ENCODE data around the gene GGT1.
"Not testable (repeated sequence)": the region's sequence is repeated elsewhere in the genome, so short reads cannot be mapped to it uniquely, and the experiment has no call there.

The GGT1 gene

DNA sequence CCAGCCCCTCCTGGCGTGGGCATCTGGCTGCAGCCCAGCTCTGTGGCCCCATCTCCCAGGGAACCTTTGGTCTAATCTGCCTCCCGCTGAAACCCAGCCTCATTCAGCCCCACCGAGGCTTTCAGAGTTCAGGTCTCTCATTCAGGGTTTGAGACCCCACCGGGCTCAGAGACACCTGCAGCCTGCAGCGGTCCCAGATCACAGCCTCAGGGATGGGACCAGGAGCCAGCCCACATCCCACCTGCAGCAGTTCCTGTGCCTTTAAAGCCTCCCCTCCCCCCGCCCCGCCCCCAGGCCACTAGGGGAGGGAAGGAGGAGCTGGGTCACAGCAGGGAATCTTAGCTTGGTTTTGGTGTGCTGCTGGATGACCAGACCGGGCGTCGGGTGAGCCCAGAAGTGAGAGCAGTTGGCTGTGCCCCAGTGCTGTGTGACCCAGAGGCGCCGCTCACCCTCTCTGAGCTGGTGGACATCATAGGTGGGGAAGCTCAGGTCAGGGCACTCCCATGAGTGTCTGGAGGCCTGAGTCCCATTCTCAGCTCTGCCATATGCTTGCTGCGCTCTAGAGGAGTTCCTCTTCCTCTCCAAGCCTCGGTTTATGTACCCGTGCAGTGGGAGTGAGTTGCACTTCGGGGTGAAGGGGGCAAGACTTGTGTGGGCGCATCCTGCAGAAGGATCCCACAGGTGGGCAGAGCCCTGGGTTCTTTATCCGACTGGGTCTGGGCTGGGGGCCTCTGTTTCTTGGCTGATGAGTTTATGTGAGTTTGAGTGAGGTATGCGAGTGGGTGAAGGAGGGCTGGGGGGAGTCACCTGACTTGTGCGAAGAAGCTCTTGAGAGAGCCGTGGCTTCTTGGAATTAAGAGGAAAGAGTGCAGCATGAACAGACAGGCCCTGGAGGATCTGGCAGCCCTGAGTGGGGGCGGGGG lies at the start of gene GGT1:
Gene GGT1, plus strand, starts transcription at position 347 of the 923 bp plus-strand sequence. CDS start 7,889 bp downstream, outside the sequence.
- not testable (repeated sequence) for DNase-seq

DNA sequence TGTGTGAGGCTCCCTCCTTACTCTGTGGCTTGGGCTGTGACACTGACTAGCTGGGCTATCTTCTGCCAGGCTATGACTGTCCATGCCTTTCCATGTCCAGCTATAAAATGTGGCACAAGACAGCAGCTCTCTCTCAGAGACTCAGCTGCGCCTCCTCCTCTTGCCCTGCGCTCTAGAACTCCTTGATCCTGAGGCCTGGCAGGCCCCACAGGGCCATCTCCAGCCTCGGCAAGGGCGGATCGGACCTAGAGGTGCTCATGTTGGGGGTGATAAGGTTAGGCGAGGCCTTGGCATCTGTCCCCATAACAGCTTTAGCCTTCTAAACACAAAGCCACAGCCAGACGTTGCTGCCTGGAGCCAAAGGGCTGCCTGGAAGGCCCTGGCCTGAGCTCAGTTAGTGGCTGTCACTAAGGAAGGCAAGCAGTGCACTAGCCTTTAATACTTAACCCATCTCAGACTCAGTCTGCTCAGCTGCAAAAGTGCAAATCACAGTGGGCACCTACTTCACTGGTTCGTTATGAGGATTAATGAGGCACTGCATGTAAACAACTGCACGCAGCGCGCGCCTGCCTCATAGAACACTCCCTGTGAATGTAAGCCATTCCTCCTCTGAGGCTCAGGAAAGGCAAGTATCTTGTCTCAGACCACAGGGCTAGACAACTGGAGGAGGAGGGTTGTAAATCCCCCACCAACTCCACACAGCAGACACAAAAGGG lies 49.2 kb upstream of the GGT1 start:
- no peak for DNase-seq

DNA sequence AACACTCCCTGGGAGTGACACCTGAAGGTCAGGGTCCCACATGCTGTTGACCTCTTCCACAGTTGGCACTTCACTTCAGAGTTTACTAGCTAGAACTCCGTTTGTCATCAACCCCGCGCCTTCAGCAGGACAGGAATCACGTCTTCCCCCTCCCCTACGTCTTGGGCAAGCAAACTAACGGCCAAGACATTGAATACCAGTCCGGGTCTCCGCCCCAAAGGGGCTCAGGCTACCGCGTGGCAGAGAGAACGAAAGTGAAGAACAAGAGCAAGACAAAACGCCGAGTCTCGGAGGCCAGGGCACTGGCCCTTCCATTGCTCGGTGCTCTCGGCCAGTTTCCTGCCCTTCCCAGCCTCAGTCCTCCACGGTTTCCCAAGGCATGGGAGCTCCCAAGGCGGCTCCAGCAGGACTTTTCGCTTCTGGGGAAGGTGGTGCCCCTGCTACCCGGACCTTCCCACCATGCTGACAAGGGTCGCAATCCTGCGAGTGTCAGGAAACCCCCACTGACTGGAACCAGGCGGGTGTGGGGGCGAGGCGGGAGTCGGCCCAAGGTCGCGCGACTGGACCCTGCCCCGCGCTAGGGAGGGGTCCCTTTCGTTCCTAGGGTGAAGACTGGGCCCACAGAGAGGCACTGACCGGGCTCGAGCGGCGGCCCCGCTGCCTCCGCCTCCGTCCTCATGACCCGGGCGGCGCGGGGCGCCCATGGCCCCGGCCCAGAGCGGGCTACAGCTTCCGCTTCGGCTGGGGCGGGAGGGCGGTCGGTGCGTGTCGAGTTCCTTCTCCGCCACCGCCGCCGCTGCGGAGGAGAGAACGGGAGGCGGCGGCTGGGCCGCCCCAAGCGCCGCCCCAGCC lies 48.5 kb upstream of the GGT1 start, which contains the start of gene GUCD1:
Gene GUCD1, minus strand, starts transcription at position 826 of the 852 bp plus-strand sequence. Its CDS starts 147 bp downstream, at position 679.
- no peak for DNase-seq

DNA sequence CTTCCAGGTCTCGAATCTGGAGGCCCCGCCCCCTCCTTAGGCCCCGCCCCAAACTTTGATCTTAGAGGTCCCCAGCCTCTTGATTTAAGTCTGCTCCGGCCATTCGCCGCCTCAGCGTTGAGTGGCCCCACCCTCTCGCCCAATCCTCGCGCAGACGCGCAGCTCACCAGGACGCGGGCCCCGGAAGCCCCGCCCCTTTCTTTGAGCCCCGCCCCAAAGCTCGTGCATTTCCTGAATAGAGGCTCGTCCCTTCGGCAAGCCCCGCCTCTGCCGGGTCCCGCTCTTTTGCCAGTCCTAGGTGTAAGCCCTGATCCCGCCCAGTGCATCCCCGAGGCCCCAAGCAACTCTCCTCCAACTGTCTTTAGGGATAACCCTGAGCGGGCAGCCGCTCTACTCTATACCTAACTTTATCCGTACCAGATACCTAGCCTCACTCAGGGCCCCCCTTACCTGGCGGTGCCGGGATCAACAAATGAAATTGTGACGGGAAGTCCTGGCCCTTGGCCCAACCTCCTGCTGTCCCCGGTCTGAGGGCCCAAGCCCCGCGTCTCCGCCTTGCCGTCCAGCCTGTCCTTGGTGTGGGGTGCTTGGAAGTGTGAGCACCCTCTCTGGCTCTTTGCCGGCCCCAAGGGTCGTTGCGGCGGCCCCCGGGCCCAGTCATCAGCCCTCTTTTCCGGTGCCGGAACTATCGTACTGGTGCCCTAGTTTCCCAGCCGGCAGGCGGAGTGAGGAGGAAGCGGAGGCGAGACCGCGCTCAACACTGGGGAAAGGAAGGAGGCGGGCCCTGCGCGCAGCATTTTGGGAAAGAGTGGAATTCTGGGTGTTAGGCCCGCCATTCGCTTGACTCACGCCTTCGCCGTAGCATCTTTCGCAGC lies 47.6 kb upstream of the GGT1 start, which contains the start of gene SNRPD3:
Gene SNRPD3, plus strand, starts transcription at position 835 of the 875 bp plus-strand sequence. CDS start 1,676 bp downstream, outside the sequence.
- peak; percentile 83 for DNase-seq

DNA sequence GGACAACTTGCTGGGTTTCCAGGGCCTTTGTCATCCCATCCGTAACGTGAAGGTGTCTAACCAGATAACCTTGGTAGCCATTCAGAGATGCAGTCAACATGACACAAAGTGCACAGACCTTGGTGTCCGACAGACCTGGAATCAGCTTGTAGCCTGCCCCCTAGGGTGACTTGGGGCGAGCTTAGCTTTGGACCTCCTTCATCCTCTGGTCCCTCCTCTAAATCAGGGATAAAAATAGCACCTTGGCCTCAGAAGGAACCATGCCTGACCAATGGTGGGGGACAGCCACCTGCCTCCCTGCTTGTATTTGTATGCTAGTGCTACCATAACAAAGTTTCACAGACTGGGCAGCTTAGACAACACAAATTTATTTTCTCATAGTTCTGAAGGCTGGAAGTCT lies 43.5 kb upstream of the GGT1 start:
- no peak for DNase-seq

DNA sequence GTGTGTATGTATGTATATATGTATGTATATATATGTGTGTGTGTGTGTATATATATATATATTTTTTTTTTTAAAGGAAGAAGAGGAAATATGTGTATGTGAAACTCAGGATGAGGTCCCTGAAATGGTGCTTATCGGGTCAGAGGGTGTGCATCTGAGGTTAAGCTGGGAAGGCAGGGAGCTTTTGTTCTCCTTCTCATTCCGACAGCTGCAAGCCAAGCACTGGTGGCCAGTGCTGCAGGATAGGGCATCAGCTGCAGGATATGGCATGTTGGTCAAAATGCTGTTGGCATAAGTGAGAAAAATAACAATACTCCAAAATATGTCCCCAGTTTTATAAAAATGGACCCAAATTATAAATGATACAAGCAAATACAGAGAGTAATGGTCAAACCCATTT lies 39.7 kb upstream of the GGT1 start:
- no peak for DNase-seq

DNA sequence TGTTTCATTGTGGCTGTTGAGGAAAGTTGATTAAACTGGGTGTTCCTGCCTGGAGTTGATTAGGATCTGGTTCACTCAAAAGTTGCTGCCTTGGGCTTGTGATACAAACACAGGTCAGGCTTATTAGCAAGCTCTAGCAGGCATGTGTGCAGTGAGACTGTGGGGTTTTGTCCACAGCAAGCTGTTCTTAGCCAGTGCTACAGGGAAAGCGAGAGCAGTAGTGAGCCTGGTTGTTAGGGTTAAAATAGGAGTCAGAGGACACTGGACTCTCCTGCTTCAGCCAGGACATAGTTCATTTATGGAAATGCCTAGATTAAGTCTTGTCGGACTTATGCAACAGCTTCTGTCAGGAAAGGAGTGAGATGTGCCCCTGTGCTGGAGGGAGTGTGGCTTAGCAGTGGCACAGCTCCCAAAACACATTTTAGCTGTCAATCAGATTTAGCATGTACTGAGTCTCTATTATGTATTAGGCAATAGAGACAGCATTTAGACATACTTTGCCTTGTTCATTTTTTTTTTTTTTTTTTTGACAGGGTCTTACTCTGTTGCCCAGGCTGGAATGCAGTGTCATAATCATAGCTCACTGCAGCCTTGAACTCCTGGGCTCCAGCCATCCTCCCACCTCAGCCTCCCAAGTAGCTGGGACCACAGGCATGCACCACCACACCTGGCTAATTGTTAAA lies 38.5 kb upstream of the GGT1 start:
- no peak for DNase-seq

DNA sequence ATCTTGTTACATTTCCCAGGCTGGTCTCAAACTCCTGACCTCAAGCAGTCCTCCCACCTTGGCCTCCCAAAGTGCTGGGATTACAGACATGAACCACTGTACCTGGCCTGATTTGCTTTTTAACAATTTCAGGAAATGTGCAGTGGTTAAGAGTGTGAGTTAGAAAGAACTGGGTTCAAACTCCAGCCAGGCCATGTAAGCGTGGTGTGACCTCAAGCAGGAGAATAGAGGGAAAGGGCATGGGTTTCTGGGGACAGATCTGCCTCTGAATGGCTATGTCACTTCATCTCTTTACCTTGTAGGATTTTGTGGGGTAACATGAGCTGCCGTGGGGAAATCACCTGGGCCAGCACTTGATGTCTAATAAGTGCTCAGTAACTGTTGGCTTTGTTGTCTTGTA lies 37.9 kb upstream of the GGT1 start:
- no peak for DNase-seq

DNA sequence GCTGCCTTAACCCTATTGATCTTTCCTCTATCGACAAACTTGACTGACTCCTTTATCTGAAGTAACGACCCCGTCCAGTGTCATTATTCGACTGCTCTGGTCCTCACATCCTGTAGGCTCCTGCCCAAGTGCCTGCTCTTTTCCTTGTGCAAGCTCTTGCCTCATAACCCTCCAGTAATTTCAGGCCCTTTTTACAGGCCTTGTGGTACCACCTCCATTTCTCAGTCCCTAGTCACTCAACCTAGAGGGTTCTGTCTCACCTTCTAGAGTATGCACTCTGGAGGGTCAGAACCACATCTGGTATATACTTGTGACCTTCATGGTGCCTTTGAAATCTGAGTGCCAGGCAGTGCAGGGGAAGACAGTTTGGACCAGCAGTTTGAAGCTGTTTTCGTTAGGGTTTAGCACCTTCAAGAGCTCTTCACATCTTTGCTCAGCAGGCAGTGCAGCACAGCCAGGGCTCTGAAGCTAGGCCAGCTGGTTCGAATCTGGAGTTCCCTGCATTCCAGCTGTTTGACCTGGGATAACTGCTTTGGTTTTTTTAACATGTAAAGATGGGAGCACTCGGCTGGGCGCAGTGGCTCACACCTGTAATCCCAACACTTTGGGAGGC lies 36.0 kb upstream of the GGT1 start:
- no peak for DNase-seq

DNA sequence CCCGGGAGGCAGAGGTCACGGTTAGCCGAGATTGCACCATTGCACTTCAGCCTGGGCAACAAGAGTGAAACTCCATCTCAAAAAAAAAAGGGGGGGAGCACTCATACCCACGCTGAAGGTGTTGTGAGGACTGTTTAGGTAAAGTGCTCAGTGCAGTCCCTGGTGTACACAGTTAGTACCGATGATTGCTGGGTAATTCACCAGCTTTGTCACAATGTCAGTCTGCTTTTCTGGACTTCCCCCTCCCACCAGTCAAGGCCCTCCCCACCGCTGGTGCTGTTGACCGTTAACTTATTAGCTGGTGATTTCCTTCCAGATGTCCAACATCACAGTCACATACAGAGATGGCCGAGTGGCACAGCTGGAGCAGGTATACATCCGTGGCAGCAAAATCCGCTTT lies 35.3 kb upstream of the GGT1 start:
- DNase-seq, result no peak

DNA sequence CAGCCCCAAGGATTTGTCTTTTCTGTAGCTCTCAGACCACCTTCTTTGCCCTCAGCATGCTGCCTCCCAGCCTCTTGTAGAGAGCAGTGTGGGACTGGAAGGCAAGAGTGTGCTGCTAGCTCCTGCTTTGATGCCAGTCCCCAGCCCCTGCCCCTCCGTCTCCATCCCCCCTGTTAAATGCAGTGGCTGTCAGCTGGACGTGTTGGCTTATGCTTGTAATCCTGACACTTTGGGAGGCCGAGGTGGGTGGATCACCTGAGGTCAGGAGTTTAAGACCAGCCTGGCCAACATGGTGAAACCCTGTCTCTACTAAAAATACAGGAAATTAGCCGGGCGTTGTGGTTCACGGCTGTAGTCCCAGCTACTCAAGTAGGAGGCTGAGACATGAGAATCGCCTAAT lies 31.7 kb upstream of the GGT1 start:
- no peak for DNase-seq

DNA sequence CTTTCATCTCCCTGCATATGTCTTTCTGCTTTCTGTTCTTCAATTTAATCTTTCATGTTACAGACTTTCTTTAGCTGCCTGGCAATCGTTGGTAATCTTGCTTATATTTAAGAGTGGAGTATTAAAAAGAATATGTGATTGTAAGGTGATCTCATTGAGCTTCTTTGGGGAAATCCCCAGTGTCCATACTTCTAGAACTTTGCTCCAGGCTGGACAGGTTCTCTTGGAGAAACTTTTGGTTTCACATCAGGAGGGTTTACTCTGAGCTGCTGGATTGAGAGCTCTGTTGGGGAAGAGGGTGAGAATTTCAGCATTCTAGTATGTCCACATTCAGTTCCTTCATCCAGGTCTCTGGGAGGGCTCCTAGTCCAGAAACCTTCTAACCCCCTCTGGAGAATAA lies 26.2 kb upstream of the GGT1 start:
- DNase-seq, result no peak

DNA sequence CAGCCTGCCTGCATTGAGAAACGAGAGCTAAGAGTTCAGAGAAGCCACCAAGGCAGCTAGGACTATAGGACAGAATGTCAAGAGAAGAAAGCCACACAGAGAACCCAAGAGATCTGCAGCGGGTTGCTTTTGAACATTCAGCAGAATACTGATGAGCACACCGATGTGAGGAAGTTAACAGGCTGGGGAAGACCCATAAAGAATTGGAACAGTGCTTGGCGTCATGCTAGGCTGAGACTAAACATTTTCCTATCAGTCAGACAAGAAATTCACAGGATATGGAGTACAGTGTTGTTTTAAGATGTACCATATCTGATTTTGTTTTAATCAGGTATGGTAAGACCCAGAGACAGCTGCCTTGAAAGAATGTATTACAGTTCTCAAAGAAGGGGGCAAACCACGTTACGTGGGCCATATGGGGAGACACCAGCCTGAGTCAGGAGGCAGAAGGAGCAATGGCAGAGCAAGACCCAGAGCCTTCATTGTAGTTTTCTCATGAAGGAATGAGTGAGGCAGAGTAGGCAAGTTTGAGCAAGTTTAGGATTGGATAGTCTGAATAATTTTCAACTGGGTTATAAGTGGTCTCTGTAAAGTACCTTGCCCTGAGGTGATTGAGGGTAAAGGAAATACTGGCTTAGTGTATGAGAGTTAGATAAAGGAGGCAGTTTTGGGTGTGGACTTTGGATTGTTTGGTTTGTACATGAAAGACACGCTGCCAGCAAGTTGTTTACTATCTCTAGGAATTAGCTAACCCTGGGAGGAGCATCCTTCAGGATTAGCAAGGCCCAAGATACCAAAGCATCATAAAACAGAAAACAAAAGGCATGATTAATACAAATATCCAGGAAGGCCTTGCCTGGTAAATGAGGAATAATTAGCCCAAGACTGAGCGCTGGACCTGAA lies 24.4 kb upstream of the GGT1 start:
- DNase-seq, result peak; percentile 0

DNA sequence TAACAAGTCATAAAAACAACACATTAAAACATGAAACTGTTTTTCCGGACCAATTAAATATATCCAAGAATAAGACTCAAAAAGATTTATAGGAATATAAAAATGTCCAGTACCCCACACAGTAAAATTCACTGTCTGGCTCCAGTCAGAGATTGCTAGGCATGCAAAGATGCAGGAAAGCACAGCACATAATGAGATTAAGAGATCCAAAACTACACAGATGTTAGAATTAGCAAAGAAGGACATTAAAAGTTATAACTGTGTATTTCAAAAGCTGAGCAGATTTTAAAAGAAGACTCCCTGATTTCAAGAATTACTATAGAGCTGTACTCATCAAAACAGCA lies 23.8 kb upstream of the GGT1 start:
- DNase-seq, result no peak

DNA sequence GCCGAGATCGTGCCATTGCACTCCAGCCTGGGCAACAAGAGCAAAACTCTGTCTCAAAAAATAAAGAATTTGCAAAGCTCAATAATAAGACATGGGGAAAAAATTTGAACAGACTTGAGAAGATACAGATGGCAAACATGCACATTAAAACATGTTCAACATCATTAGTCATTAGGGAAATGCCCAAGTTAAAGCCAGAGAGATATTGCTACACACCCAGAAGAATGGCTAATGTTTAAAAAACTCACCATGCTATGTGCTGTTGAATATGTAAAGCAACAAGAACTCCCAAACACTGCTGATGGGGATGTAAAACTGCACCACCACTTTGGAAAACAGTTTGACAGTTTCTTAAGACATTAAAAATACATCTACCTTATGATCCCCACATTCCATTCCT lies 22.7 kb upstream of the GGT1 start:
- no peak for DNase-seq

DNA sequence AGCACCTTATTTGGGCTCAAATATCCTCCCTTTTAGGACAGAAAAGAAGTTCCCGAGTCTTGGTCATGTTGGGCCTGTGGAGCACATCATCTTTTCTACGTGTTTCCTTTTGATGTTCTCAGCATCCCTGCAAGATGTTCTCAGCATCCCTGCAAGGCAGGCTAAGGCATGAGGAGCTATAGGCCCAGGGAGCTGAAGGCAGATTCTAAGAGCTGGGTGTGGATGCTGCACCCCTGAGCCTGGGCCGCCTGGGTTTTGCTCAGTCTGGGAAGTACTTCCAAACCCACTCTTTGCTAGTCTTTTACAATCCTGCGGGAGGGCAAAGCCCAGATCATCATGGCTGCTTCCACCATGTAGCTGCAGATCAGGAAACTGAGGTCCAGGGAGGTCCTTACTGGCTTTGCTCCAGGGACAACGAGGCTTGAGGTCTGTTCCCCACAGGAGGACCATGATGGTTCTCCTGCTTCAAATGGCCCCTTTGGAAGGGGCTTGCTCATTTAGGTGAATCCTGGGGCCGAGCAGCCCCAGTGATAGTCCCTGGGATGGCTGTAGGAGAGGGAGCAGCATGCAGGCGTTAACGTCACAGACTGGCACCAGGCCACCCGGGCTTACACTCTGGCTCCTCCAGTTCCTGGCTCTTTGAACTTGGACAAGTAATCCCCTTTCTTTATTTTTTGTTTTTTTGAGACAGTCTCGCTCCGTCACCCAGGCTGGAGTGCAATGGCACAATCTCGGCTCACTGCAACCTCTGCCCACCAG lies 20.8 kb upstream of the GGT1 start:
- DNase-seq, result no peak

DNA sequence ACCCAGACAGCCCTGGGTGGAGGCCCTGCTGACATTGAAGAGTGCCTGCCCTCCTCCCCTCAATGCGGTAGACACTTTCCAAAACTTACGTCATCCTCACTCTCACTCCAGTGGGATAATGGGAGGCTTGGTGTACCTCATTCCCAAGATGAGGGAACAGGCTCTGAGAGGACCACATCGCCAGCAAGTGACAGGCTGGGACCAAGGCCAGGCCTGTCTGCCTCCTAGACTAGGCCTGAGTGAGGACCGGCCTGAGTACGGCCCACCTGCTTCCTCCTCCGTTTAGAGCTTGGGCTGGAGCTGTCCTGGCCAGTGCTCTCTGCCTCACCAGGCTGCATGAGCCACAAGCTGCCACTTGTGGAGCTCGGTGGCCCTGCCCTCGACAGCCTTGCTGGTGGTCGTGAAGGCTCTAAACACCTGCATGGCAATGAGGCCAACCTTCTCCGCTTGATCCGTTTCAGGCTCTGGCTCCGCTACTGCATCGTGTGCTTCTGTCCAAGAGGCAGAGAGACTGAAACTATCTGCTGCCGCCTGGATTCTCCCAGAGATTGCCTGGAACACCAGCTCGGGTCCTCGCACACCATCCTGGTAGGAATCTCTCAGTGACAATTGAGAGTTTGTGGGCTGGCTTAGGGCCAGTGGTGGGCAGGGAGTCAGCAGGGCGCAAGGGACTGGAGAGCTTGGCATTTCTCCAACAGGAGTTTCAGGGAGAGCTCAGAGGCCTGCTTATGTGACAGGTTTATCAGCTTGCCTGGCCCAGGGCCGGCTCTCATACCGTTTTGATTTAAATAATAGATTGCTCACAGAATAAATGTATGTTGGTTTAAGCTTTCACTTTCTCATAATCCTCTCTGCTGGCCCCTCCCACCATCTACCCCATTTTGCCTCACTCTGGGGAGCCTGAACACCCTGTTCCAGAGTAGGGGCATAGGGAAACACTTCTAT lies 19.5 kb upstream of the GGT1 start:
- DNase-seq, result no peak

Data from NCI-H748 treated with DMSO at 0.1 percent for 48 hours (cell line).